Measurements from ENCODE around the gene ZSWIM6.

Gene ZSWIM6

DNA sequence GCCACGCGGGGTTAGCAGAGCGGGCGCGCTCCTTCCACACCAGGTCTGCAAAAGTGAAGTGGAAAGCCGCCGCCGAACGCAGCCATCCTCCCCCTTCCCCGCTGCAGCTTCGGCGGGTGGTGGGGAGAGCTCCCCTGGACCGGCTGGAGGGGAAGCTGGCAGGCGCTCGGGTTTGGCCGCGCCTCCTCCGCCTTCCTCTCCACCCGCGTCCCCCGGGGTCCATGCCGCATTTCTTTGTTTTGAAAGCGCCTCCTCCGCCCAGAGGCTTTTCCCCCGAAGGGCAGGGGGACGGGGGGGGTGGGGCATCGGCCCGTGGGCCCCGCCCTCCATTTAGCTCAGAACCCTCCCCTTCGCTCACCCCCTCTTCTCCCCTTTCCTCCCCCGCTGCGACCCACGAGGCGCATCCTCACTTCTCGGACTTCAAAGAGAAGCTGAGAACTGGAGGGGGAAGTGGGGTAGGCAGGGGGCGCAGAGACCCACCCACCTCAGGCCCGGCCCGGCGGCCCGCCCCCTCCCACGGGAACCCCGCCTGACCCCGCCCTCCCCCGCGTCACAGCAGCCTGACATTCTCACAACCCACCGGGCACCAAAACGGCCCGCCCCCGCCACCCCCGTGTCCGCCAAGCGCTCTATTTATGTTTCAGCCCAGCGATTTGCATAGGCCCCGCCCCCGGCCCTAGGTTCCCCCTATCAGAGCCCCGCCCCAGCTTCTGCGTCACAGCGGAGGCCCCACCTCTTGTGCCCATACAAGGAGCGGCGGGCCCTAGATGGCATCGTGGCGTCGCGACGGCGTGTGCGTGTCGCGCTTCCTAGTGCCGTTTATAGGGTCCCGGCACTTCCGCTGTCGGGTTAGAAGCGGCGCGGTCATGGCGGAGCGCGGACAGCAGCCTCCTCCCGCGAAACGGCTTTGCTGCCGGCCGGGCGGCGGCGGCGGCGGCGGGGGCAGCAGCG is at the start of gene ZSWIM6:
Gene ZSWIM6, plus strand, starts transcription at position 852 of the 951 bp plus-strand sequence. Its CDS starts 15 bp downstream, at position 867.
- peak; percentile 99 for DNase-seq

- no peak for DNase-seq
These were observed 48.6 kb upstream of the ZSWIM6 start for GRCh38 chr5:61283471-61283870.

- DNase-seq, result no peak
These were observed 46.5 kb upstream of the ZSWIM6 start for GRCh38 chr5:61285531-61285930.

DNA sequence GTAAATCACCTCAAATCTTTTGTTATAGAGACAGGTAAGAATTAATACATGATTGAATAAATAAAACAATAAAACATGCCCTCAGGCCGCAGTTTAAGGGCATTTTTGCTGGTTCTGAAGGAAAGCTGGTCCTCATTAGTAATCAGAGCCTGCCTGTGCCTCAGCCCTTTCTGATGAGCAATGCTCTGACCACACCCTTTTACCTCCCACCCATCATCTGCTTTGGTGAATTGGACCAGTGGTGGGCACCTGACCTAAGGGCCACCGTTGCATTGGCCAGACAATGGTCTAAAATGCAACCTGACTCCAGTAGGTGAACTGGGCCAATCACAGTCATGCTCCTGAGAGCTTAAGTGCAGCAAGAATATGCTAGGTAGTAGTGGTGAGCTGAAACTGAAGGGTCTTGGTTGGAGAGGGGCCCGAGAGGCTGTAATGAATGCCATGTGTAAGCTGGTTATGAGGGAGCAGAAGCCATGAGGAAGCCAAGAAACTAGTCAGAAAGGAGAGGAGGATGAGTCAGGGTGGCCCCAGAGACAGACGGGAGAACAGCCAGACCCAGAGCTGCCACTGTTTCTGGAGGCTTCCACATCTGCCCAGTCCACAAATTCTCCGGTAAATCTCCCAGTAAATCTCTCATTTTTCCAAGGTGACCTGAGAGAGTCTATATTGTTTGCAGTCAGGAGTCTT is 45.5 kb upstream of the ZSWIM6 start:
- DNase-seq, result no peak

GRCh38 chr5:61287474-61287873 is 44.6 kb upstream of the ZSWIM6 start:
- no peak for DNase-seq

GRCh38 chr5:61289241-61289640 is 42.8 kb upstream of the ZSWIM6 start:
- DNase-seq, result no peak

- no peak for DNase-seq
These were observed 42.3 kb upstream of the ZSWIM6 start for GRCh38 chr5:61289669-61290306.

DNA sequence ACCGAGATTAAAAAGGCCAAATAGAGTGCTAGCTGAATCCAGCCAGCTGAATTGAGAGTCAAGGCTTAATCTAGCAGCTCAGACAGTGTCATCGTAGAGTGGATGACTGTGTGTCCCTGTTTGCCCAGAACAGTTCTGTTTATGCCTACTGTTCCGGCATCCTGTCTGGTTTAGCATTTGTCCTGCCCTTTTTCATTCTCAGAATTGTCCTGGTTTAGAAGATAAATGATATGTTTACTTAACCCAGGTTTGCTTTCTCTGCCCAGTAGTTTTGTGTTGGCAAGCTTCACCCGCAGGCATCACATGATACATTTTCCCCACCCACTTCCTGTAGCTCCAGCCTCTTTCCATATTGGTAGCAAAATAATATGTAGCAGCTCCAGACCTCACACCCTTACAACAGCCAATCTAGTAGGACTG is 41.3 kb upstream of the ZSWIM6 start:
- no peak for DNase-seq

- no peak for DNase-seq
These were observed 39.9 kb upstream of the ZSWIM6 start for GRCh38 chr5:61292062-61292657.

DNA sequence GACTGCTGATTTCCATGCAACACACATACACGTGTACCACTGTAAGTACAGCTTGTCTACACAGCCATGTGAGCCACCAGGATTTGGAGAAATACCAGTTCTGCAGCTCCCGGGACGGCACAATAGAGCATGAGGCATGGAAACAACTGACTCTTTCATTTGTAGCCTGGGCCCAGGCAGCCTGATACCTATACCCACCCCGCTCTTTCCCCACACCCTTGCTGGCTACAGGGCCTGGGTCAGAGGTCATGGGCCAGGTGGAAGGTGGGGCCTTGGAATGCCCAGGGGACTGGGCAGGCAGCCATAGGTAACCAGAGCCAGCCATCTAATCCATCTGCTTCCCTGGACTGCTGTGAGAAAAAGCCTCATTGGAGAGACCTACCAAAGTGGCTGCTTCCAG is 39.0 kb upstream of the ZSWIM6 start:
- DNase-seq, result no peak

DNA sequence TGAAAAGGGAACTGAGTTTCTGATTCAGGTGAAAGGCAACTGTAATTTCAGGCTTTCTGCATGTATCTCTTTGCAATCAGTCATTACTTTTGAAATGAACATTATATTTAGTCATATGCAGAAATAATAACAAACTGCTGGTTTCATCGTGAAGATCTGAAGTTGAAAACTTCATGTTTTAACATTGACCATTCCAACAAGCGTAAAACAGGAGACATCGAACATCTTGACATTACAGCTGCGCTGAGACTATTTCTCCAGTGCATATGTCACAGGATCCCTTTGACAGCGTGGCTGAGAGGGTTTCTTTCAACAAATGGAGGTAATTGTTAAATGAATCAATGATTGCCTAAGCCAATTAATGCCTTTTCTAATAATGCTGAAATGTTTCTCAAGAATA is 38.2 kb upstream of the ZSWIM6 start:
- DNase-seq, result no peak

- no peak for DNase-seq
These were observed 36.7 kb upstream of the ZSWIM6 start for GRCh38 chr5:61295365-61295764.

DNA sequence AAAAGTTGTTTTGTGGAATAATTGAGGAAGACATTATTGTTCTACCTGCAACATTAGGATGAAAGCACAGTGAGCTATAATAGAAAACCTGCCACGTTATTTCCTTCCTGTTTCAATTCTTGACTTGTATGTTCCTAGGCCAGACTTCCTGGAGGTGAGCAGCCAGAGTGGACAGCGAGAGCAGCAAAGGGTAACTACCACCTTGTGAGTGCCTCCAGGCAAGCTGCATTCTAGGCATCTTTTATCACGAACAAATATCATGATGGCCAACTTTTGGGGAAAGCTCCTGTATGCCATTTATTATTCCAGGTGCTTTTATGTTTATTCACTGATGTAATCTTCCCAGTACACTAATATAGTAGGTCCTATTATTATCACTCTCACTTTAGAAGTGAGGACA is 34.0 kb upstream of the ZSWIM6 start:
- DNase-seq, result no peak

GRCh38 chr5:61298580-61298979 is 33.5 kb upstream of the ZSWIM6 start:
- DNase-seq, result no peak

- DNase-seq, result no peak
These were observed 32.8 kb upstream of the ZSWIM6 start for GRCh38 chr5:61299261-61299681.

GRCh38 chr5:61301341-61302199 is 30.5 kb upstream of the ZSWIM6 start:
- DNase-seq, result no peak

- DNase-seq, result no peak
These were observed 29.9 kb upstream of the ZSWIM6 start for GRCh38 chr5:61302200-61302563.

DNA sequence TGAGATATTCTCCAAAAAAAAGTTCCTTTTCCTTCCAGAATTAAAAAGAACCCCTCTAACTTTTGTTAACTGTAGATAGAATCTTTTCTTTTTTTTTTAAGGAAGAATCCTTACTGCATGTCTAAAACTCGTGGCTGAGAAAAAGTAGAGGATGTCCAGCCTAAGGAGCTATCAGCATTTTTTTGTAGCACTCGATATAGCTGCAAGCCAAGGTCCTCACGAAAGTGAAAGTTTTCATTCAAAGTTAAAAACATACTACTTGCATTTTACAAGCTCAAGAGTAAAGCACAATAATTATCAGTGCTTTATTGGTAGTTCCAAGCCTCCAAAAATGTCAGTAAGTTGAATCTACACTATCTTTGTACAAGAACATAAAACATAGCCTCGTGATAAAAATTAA is 28.7 kb upstream of the ZSWIM6 start:
- DNase-seq, result no peak

- no peak for DNase-seq
These were observed 27.3 kb upstream of the ZSWIM6 start for GRCh38 chr5:61304590-61305381.

DNA sequence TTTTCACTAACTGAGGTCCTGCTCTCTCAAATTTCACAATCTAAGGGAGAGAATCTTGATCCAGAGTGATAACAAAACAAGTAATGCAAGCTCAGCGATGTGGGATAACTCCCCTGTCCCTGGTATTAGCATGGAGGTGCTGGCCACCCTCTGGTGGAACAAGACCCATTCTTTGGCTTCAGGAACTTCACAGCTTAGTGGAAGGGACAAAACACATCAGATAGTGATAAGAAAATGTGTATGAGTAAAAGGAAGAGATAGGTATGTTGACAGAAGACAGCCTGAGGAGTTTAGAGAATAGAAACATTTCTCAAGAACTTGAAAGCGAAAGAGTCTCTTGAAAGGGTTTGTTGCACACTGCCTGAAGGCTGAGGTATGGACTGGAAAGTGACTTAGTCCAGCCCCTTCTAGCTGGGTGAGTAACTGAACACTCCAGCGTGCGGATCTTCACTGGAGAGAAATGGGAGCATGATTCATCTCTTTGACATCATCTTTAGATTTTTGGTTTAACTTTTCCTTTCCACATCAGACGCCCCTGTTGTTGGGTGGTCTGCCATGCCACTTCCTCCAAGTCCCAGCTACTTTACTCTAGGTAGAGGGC is 25.4 kb upstream of the ZSWIM6 start:
- peak; percentile 64 for DNase-seq

DNA sequence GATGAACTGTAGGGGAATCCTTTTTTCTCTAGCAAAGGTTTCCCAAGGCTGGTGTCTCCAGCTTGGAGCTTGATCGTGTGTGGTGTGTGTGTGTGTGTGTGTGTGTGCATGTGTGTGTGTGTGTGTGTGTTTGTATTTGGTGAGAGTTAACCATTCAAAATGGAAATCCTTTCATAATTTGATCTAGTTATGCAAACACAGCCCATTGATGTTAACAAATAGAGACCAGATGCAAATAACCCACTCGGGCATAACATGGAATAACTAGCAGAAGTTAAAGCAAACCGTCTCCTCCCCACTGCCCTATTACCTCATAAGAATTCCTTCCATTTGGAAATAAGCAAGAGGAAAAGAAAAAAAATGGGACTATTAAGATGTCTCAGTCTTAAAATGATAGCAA is 24.9 kb upstream of the ZSWIM6 start:
- DNase-seq, result no peak

Data from activated CD4-positive, alpha-beta T cell treated with anti-CD3 and anti-CD28 coated beads for 48 hours (primary cell).